NCI-H2227 (cell line): ENCODE measurements around the gene VPS13A.

Experiments
- DNase-seq: peaks from one replicate; lab custom pipeline; 2025; ENCODE audit not compliant: unreplicated experiment; lab: John Stamatoyannopoulos, UW

Gene VPS13A

GRCh38 chr9:77454663-77455062, 277.3 kb downstream of the VPS13A start:
- no peak for DNase-seq

GRCh38 chr9:77455312-77455927, 278.1 kb downstream of the VPS13A start:
- DNase-seq: no peak

- peak; percentile 73 for DNase-seq
Observed at GRCh38 chr9:77456829-77457437, 279.6 kb downstream of the VPS13A start.

- no peak for DNase-seq
Observed at GRCh38 chr9:77457916-77458592, 280.7 kb downstream of the VPS13A start.

- no peak for DNase-seq
Observed at GRCh38 chr9:77460938-77461337, 283.6 kb downstream of the VPS13A start.

- DNase-seq: peak; percentile 3
Observed at GRCh38 chr9:77462066-77462465, 284.7 kb downstream of the VPS13A start.

- no peak for DNase-seq
Observed at GRCh38 chr9:77463151-77463550, 285.8 kb downstream of the VPS13A start.

- no peak for DNase-seq
Observed at GRCh38 chr9:77464661-77465060, 287.3 kb downstream of the VPS13A start.

GRCh38 chr9:77469515-77470231, 292.3 kb downstream of the VPS13A start:
- DNase-seq: no peak
